ENCODE measurements around the gene CASP8. TPM values are rescaled to one million over a fixed set of nuclear protein-coding genes. Genes with fewer than 3 reads are reported as not detected.

The CASP8 gene
- total RNA-seq, 1 donor from 2014 or later, result 15.2 TPM

- no peak for TF ChIP-seq CTCF (IDR thresholded peaks at IDR 0.05)
- H3K27me3 ChIP-seq, result no peaks in the 10 kb centered on the region
- peaks cover 0 to 37% of the 10 kb centered on the region in 2 donors for H3K36me3 ChIP-seq
- no peaks in the 10 kb centered on the region for H3K4me1 ChIP-seq
- H3K4me3 ChIP-seq, result no peak overlapping the region
- DNase-seq (ENCODE audit: low spot score in 2 of 2), result no peak
- no peak overlapping the region for H3K27ac ChIP-seq
- intact Hi-C loops (cut with DNase I), result no loop called here
- H3K9me3 ChIP-seq, result peaks cover 0 to 11% of the 10 kb centered on the region in 2 donors
Observed at GRCh38 chr2:201313362-201313761, 53.0 kb downstream of the CASP8 start.

GRCh38 chr2:201319511-201319910, 59.2 kb downstream of the CASP8 start:
- no peak for TF ChIP-seq CTCF (IDR thresholded peaks at IDR 0.05)
- Histone ChIP-seq H3K36me3 (peaks cover 6 to 38% of the 10 kb centered on the region in 2 donors), H3K27me3 (no peaks in the 10 kb centered on the region), H3K4me3 (no peak overlapping the region), H3K4me1 (no peaks in the 10 kb centered on the region), H3K9me3 (peaks cover 0 to 29% of the 10 kb centered on the region in 2 donors), H3K27ac (no peak overlapping the region)
- intact Hi-C loops (cut with DNase I), result no loop called here
- DNase-seq (ENCODE audit: low spot score in 2 of 2), result no peak

GRCh38 chr2:201320257-201320656, 59.9 kb downstream of the CASP8 start:
- Histone ChIP-seq H3K36me3 (peaks cover 6 to 41% of the 10 kb centered on the region in 2 donors), H3K27ac (no peak overlapping the region), H3K27me3 (no peaks in the 10 kb centered on the region), H3K4me3 (no peak overlapping the region), H3K9me3 (peaks cover 0 to 31% of the 10 kb centered on the region in 2 donors), H3K4me1 (no peaks in the 10 kb centered on the region)
- DNase-seq (ENCODE audit: low spot score in 2 of 2), result no peak
- no peak for TF ChIP-seq CTCF (IDR thresholded peaks at IDR 0.05)
- intact Hi-C loops (cut with DNase I), result no loop called here

- intact Hi-C loops (cut with DNase I), result no loop called here
- Histone ChIP-seq H3K27me3 (no peaks in the 10 kb centered on the region), H3K4me3 (no peak overlapping the region), H3K9me3 (peaks cover 0 to 32% of the 10 kb centered on the region in 2 donors), H3K36me3 (peaks cover 6 to 41% of the 10 kb centered on the region in 2 donors), H3K27ac (no peak overlapping the region), H3K4me1 (no peaks in the 10 kb centered on the region)
- DNase-seq (ENCODE audit: low spot score in 2 of 2), result no peak
- no peak for TF ChIP-seq CTCF (IDR thresholded peaks at IDR 0.05)
Observed at GRCh38 chr2:201320701-201321100, 60.4 kb downstream of the CASP8 start.

- Histone ChIP-seq H3K4me3 (no peak overlapping the region), H3K36me3 (peaks cover 6 to 43% of the 10 kb centered on the region in 2 donors), H3K27ac (no peak overlapping the region), H3K9me3 (peaks cover 0 to 47% of the 10 kb centered on the region in 2 donors), H3K4me1 (no peaks in the 10 kb centered on the region), H3K27me3 (no peaks in the 10 kb centered on the region)
- intact Hi-C loops (cut with DNase I), result no loop called here
- TF ChIP-seq CTCF (IDR thresholded peaks at IDR 0.05), result no peak
- DNase-seq (ENCODE audit: low spot score in 2 of 2), result no peak
Observed at GRCh38 chr2:201322772-201323171, 62.4 kb downstream of the CASP8 start.

GRCh38 chr2:201327678-201328077, 67.3 kb downstream of the CASP8 start:
- no peak for TF ChIP-seq CTCF (IDR thresholded peaks at IDR 0.05)
- Histone ChIP-seq H3K27me3 (no peaks in the 10 kb centered on the region), H3K4me1 (no peaks in the 10 kb centered on the region), H3K9me3 (peaks cover 0 to 39% of the 10 kb centered on the region in 2 donors), H3K27ac (no peak overlapping the region), H3K36me3 (peaks cover 0 to 17% of the 10 kb centered on the region in 2 donors), H3K4me3 (no peak overlapping the region)
- intact Hi-C loops (cut with DNase I), result no loop called here
- no peak for DNase-seq (ENCODE audit: low spot score in 2 of 2)

All from ascending aorta (tissue), 2 donors.